Type B pancreatic cell (in vitro differentiated cells): ENCODE data around the gene OR10H1. TPM values are rescaled to one million over a fixed set of nuclear protein-coding genes. Genes with fewer than 3 reads are reported as not detected.
"Not testable (repeated sequence)": the region's sequence is repeated elsewhere in the genome, so short reads cannot be mapped to it uniquely, and the experiment has no call there.

ENCODE experiments used
- DNase-seq: peaks from one replicate; pipeline ENCODE4 v3.0.0; 2021; ENCODE audit warnings: mixed read lengths; ENCODE audit not compliant: unreplicated experiment; ENCODE audit errors: extremely low spot score
- H3K27ac Mint-ChIP-seq: 2 replicates; pipeline ENCODE4 v1.8.0; 2021; ENCODE audit warnings: mild to moderate bottlenecking, mixed read lengths
- H3K27me3 Mint-ChIP-seq: 2 replicates; pipeline ENCODE4 v1.8.0; 2021; ENCODE audit warnings: mixed read lengths
- H3K36me3 Mint-ChIP-seq: 2 replicates; pipeline ENCODE4 v1.8.0; 2021; ENCODE audit warnings: mixed read lengths
- H3K4me1 Mint-ChIP-seq: one replicate; pipeline ENCODE4 v1.8.0; 2021; ENCODE audit warnings: mixed read lengths; ENCODE audit not compliant: unreplicated experiment
- H3K4me3 Mint-ChIP-seq: 2 replicates; pipeline ENCODE4 v1.8.0; 2021; ENCODE audit warnings: mild to moderate bottlenecking, mixed read lengths
- H3K9me3 Mint-ChIP-seq: 2 replicates; pipeline ENCODE4 v1.8.0; 2021; ENCODE audit warnings: mixed read lengths
- CTCF ChIP-seq: fragments of 200-600 bp; sonication (generic); conservative IDR thresholded peaks from 2 replicates; pipeline ENCODE4 v1.5.0; 2021; ENCODE audit warnings: antibody characterized with exemption, mild to moderate bottlenecking
- total RNA-seq: library from RNA; stranded (reverse); gene quantifications from 2 replicates; pipeline ENCODE4 v1.2.1, GENCODE V29; 2021; ENCODE audit warnings: low replicate concordance

OR10H1 gene
- total RNA-seq, 1 donor from 2014 or later: not detected

- no peak for DNase-seq
- H3K4me1 Mint-ChIP-seq: no peaks in the 10 kb centered on the region
- no peak for TF ChIP-seq CTCF
- no peaks in the 10 kb centered on the region for H3K36me3 Mint-ChIP-seq
- no peaks in the 10 kb centered on the region for H3K9me3 Mint-ChIP-seq
- H3K4me3 Mint-ChIP-seq: no peak overlapping the region
- no peak overlapping the region for H3K27ac Mint-ChIP-seq
- no peaks in the 10 kb centered on the region for H3K27me3 Mint-ChIP-seq
Measured at GRCh38 chr19:15780610-15781418, 34.6 kb downstream of the OR10H1 start.

- H3K9me3 Mint-ChIP-seq: no peaks in the 10 kb centered on the region
- TF ChIP-seq CTCF: no peak
- H3K36me3 Mint-ChIP-seq: no peaks in the 10 kb centered on the region
- H3K27me3 Mint-ChIP-seq: no peaks in the 10 kb centered on the region
- H3K4me1 Mint-ChIP-seq: no peaks in the 10 kb centered on the region
- no peak for DNase-seq
- H3K27ac Mint-ChIP-seq: no peak overlapping the region
- H3K4me3 Mint-ChIP-seq: no peak overlapping the region
Measured at GRCh38 chr19:15779756-15780476, 35.5 kb downstream of the OR10H1 start.

GRCh38 chr19:15776991-15777970, 38.2 kb downstream of the OR10H1 start:
- Mint-ChIP-seq H3K4me1 (no peaks in the 10 kb centered on the region), H3K36me3 (no peaks in the 10 kb centered on the region), H3K4me3 (no peak overlapping the region), H3K27ac (no peak overlapping the region), H3K27me3 (no peaks in the 10 kb centered on the region), H3K9me3 (no peaks in the 10 kb centered on the region)
- DNase-seq: no peak
- TF ChIP-seq CTCF: no peak

DNA sequence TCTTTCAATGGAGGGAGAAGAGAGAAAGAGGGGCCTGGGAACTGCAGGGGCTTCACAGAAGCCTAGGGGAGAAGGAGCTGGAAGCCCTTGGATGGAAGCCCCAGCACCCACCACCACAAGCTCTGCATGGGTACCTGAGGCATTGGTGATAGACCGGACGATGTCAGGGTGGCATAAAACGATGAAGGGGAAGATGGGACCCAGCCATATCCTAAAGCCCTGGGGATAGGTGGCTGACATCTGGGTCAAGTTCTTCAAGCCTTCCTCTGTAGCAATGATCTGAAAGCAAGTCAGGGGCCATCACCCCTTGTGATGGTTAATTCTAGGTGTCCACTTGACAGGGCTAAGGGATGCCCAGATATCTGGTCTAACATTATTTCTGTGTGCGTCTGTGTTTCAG, 39.2 kb downstream of the OR10H1 start:
- Mint-ChIP-seq H3K4me1 (no peaks in the 10 kb centered on the region), H3K9me3 (no peaks in the 10 kb centered on the region), H3K36me3 (no peaks in the 10 kb centered on the region), H3K4me3 (no peak overlapping the region), H3K27ac (no peak overlapping the region), H3K27me3 (no peaks in the 10 kb centered on the region)
- no peak for DNase-seq
- TF ChIP-seq CTCF: no peak

DNA sequence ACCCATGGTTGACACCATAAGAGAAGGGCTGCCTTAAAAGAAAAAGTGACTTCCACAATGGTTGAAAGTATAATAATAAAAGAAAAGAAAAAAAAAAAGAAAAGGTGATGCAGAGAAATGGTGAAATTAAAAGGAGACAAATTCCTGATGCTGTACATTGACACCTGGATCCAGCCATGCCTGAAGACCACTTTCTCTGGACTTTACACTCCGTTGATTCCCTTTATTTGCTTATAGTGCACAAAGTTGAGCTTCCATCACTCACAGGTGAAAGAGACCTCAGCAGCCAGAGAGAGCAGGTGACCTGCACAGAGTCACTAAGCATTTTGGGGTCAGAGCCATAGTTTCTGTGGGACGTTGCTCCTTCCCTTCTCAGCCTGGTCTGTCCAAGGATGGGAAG, 40.2 kb downstream of the OR10H1 start:
- Mint-ChIP-seq H3K36me3 (no peaks in the 10 kb centered on the region), H3K4me1 (no peaks in the 10 kb centered on the region), H3K27me3 (no peaks in the 10 kb centered on the region), H3K27ac (no peak overlapping the region), H3K4me3 (no peak overlapping the region), H3K9me3 (peaks cover 6% of the 10 kb centered on the region)
- no peak for TF ChIP-seq CTCF
- DNase-seq: no peak

- not testable (repeated sequence) for H3K4me3 Mint-ChIP-seq, DNase-seq, H3K27me3 Mint-ChIP-seq, H3K27ac Mint-ChIP-seq, H3K9me3 Mint-ChIP-seq, H3K36me3 Mint-ChIP-seq, H3K4me1 Mint-ChIP-seq
Measured at GRCh38 chr19:15774159-15774558, 41.3 kb downstream of the OR10H1 start.
